ENCODE results near the gene BMERB1.

Gene BMERB1

GRCh38 chr16:15583526-15583925 lies 149.1 kb downstream of the BMERB1 start:
- Mint-ChIP-seq H3K4me1 (peaks cover 9% of the 10 kb centered on the region), H3K27ac (no peak overlapping the region), H3K27me3 (no peaks in the 10 kb centered on the region), H3K4me3 (no peak overlapping the region), H3K36me3 (peaks cover 16% of the 10 kb centered on the region), H3K9me3 (peaks cover 6% of the 10 kb centered on the region)

- no peak overlapping the region for H3K27ac Mint-ChIP-seq
- peaks cover 6% of the 10 kb centered on the region for H3K9me3 Mint-ChIP-seq
- H3K27me3 Mint-ChIP-seq: no peaks in the 10 kb centered on the region
- H3K4me1 Mint-ChIP-seq: peaks cover 24% of the 10 kb centered on the region
- H3K36me3 Mint-ChIP-seq: peaks cover 19% of the 10 kb centered on the region
- H3K4me3 Mint-ChIP-seq: no peak overlapping the region
Observed at GRCh38 chr16:15585956-15586355, 151.6 kb downstream of the BMERB1 start.

GRCh38 chr16:15586716-15587115 lies 152.3 kb downstream of the BMERB1 start:
- peaks cover 29% of the 10 kb centered on the region for H3K4me1 Mint-ChIP-seq

GRCh38 chr16:15587152-15587825 lies 152.9 kb downstream of the BMERB1 start:
- H3K4me1 Mint-ChIP-seq: peaks cover 30% of the 10 kb centered on the region
- no peak overlapping the region for H3K27ac Mint-ChIP-seq
- no peak overlapping the region for H3K4me3 Mint-ChIP-seq
- peaks cover 6% of the 10 kb centered on the region for H3K9me3 Mint-ChIP-seq
- no peaks in the 10 kb centered on the region for H3K27me3 Mint-ChIP-seq
- peaks cover 19% of the 10 kb centered on the region for H3K36me3 Mint-ChIP-seq

More at GRCh38 chr16:15586716-15587115, 152.3 kb downstream of the BMERB1 start:
- Mint-ChIP-seq H3K4me3 (no peak overlapping the region), H3K9me3 (peaks cover 6% of the 10 kb centered on the region), H3K27me3 (no peaks in the 10 kb centered on the region), H3K27ac (no peak overlapping the region), H3K36me3 (peaks cover 19% of the 10 kb centered on the region)

GRCh38 chr16:15592324-15592723 lies 157.9 kb downstream of the BMERB1 start:
- peaks cover 30% of the 10 kb centered on the region for H3K36me3 Mint-ChIP-seq
- peaks cover 65% of the 10 kb centered on the region for H3K4me1 Mint-ChIP-seq
- no peaks in the 10 kb centered on the region for H3K27me3 Mint-ChIP-seq
- H3K27ac Mint-ChIP-seq: peak overlapping the region; percentile 82
- H3K4me3 Mint-ChIP-seq: no peak overlapping the region
- H3K9me3 Mint-ChIP-seq: no peaks in the 10 kb centered on the region

- Mint-ChIP-seq H3K9me3 (no peaks in the 10 kb centered on the region), H3K4me1 (peaks cover 66% of the 10 kb centered on the region), H3K27me3 (no peaks in the 10 kb centered on the region), H3K36me3 (peaks cover 27% of the 10 kb centered on the region), H3K27ac (peak overlapping the region; percentile 62), H3K4me3 (no peak overlapping the region)
Observed at GRCh38 chr16:15593235-15593634, 158.8 kb downstream of the BMERB1 start.

- H3K27me3 Mint-ChIP-seq: no peaks in the 10 kb centered on the region
- H3K36me3 Mint-ChIP-seq: peaks cover 29% of the 10 kb centered on the region
- H3K4me3 Mint-ChIP-seq: no peak overlapping the region
- H3K4me1 Mint-ChIP-seq: peaks cover 64% of the 10 kb centered on the region
- no peaks in the 10 kb centered on the region for H3K9me3 Mint-ChIP-seq
- H3K27ac Mint-ChIP-seq: peak overlapping the region; percentile 75
Observed at GRCh38 chr16:15594711-15595320, 160.4 kb downstream of the BMERB1 start.

- Mint-ChIP-seq H3K36me3 (peaks cover 39% of the 10 kb centered on the region), H3K4me3 (no peak overlapping the region), H3K27ac (no peak overlapping the region), H3K27me3 (no peaks in the 10 kb centered on the region), H3K4me1 (peaks cover 48% of the 10 kb centered on the region), H3K9me3 (no peaks in the 10 kb centered on the region)
Observed at GRCh38 chr16:15597135-15597534, 162.7 kb downstream of the BMERB1 start.

GRCh38 chr16:15597822-15598647 lies 163.6 kb downstream of the BMERB1 start:
- Mint-ChIP-seq H3K36me3 (peaks cover 43% of the 10 kb centered on the region), H3K27me3 (no peaks in the 10 kb centered on the region), H3K4me1 (peaks cover 39% of the 10 kb centered on the region), H3K4me3 (no peak overlapping the region), H3K27ac (no peak overlapping the region), H3K9me3 (no peaks in the 10 kb centered on the region)

- Mint-ChIP-seq H3K4me1 (peaks cover 33% of the 10 kb centered on the region), H3K27ac (peak overlapping the region; percentile 90), H3K36me3 (peaks cover 39% of the 10 kb centered on the region), H3K9me3 (no peaks in the 10 kb centered on the region), H3K27me3 (no peaks in the 10 kb centered on the region), H3K4me3 (no peak overlapping the region)
Observed at GRCh38 chr16:15598648-15599190, 164.3 kb downstream of the BMERB1 start.

- H3K36me3 Mint-ChIP-seq: peaks cover 36% of the 10 kb centered on the region
Observed at GRCh38 chr16:15599303-15600070, 165.1 kb downstream of the BMERB1 start.

GRCh38 chr16:15601212-15601879 lies 167.0 kb downstream of the BMERB1 start:
- H3K27me3 Mint-ChIP-seq: no peaks in the 10 kb centered on the region
- H3K36me3 Mint-ChIP-seq: peaks cover 31% of the 10 kb centered on the region
- H3K27ac Mint-ChIP-seq: peak overlapping the region; percentile 59
- H3K4me3 Mint-ChIP-seq: no peak overlapping the region
- peaks cover 21% of the 10 kb centered on the region for H3K4me1 Mint-ChIP-seq
- no peaks in the 10 kb centered on the region for H3K9me3 Mint-ChIP-seq

More at GRCh38 chr16:15599303-15600070, 165.1 kb downstream of the BMERB1 start:
- no peaks in the 10 kb centered on the region for H3K9me3 Mint-ChIP-seq
- no peak overlapping the region for H3K4me3 Mint-ChIP-seq
- H3K4me1 Mint-ChIP-seq: peaks cover 25% of the 10 kb centered on the region
- peak overlapping the region; percentile 55 for H3K27ac Mint-ChIP-seq
- no peaks in the 10 kb centered on the region for H3K27me3 Mint-ChIP-seq

GRCh38 chr16:15602285-15603044 lies 168.1 kb downstream of the BMERB1 start:
- H3K36me3 Mint-ChIP-seq: peaks cover 38% of the 10 kb centered on the region
- no peaks in the 10 kb centered on the region for H3K9me3 Mint-ChIP-seq
- no peaks in the 10 kb centered on the region for H3K27me3 Mint-ChIP-seq
- H3K4me1 Mint-ChIP-seq: peaks cover 29% of the 10 kb centered on the region
- no peak overlapping the region for H3K4me3 Mint-ChIP-seq
- peak overlapping the region; percentile 80 for H3K27ac Mint-ChIP-seq
